ENCODE measurements around the gene CELSR1.

- TF ChIP-seq, protein P1, sequence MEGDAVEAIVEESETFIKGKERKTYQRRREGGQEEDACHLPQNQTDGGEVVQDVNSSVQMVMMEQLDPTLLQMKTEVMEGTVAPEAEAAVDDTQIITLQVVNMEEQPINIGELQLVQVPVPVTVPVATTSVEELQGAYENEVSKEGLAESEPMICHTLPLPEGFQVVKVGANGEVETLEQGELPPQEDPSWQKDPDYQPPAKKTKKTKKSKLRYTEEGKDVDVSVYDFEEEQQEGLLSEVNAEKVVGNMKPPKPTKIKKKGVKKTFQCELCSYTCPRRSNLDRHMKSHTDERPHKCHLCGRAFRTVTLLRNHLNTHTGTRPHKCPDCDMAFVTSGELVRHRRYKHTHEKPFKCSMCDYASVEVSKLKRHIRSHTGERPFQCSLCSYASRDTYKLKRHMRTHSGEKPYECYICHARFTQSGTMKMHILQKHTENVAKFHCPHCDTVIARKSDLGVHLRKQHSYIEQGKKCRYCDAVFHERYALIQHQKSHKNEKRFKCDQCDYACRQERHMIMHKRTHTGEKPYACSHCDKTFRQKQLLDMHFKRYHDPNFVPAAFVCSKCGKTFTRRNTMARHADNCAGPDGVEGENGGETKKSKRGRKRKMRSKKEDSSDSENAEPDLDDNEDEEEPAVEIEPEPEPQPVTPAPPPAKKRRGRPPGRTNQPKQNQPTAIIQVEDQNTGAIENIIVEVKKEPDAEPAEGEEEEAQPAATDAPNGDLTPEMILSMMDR (IDR thresholded peaks at IDR 0.05; ENCODE audit: low read depth, low read length): no peak
- no peak for TF ChIP-seq EZH2phosphoT487 (IDR thresholded peaks at IDR 0.05; ENCODE audit: low read depth)
Measured at GRCh38 chr22:46408568-46409506, 128.6 kb downstream of the CELSR1 start.

Measured in OCI-LY3 (cell line).